ENCODE results near the gene FAM217B.

FAM217B gene, protein sequence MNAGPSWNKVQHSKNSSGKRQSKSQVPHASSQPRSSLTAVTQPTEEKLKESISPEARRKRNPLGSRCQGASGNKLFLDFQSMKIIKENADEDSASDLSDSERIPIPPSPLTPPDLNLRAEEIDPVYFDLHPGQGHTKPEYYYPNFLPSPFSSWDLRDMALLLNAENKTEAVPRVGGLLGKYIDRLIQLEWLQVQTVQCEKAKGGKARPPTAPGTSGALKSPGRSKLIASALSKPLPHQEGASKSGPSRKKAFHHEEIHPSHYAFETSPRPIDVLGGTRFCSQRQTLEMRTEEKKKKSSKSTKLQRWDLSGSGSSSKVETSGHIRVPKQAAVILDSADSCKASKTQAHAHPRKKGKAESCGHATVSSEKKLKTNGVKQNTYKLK

DNA sequence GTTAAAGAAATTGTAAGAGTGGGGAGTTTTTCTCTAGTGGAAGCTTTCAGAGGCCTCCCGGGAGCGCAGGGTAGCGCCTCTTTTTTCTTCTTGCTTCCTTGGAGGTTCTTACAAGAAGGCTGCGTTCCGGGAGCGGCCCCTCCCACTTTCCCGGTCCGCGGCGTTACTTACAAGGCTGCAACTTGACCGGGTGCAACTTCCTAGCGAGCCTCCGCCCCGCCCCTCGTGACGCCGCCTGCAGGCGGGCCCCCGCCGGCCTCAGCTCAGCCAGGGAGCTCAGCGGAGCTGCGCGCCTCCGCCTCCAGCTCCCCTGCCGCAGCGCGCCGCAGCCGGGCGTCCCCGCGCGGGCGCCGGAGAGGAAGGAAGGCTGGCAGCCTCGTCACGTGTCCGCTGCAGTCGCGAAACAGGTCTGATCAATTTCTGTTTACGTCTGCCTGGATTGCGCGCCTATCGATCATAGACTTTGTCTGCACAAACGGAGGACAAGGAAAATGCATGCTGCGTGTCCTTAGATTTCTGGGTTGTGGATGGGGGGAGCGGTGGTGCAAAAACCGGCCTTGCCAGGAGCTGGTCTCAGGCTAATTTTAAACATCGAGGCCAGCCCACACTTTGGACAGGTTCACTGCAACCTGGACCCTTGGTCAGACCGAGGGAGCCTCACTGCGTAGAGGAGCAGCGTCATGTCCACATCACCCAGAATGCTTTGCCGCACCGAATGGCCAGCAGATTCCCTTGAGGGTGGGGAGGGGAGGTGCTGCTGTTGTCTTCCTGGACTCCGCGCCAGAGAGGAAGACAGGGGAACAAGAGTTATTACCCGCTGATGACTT, at the start of gene FAM217B, which contains the start of gene PPP1R3D:
Gene FAM217B, plus strand, starts transcription at position 261 of the 827 bp plus-strand sequence. CDS start 3,555 bp downstream, outside the sequence.
Gene PPP1R3D, minus strand, starts transcription at position 177 of the 827 bp plus-strand sequence. CDS start 374 bp downstream, outside the sequence.
- DNase-seq (ENCODE audit: low read depth in 4 of 4, low spot score in 1 of 4), result peak; percentile 73 to 89 (median 84)

DNA sequence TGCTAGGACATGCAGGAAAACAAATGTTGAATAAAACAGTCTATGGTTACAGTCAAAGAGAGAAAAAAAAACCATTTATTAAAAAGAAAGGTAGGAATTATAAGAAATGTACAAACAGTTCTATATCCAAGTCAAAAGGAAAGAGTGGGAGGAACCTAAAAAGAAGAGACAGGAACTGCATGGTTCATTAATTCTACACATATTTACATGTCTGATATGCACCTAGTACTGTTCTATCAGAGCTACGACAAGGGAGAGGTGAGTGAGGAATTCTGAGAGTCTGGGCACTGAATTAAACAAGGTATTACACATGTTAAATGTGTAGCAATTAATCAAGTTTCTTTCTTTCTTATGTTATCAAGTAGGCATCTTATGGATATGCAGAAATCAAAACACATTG, 48.6 kb upstream of the FAM217B start:
- no peak for DNase-seq (ENCODE audit: low read depth in 4 of 4, low spot score in 1 of 4)

- DNase-seq (ENCODE audit: low read depth in 4 of 4, low spot score in 1 of 4), result no peak
Observed at GRCh38 chr20:59895908-59896307, 44.3 kb upstream of the FAM217B start.

DNA sequence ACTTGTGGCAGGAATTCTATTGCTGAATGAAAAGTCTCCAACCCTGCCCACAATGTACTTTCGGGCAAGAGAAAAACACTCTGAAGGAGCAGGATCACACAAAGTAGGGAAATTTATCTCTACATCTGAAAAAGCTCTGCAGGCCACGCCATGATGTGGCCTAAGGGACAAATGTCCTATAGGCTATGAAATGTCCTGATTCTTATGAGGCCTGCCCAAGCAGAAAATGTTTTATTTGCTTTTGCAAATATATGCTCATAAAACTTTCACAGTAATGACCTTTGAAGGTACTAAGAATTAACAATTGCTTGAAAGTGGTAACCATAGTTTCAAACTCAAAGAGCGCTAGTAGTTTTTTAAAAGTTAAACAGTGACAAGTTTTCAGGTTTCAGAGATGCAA, 37.7 kb upstream of the FAM217B start:
- DNase-seq (ENCODE audit: low read depth in 4 of 4, low spot score in 1 of 4), result no peak

DNA sequence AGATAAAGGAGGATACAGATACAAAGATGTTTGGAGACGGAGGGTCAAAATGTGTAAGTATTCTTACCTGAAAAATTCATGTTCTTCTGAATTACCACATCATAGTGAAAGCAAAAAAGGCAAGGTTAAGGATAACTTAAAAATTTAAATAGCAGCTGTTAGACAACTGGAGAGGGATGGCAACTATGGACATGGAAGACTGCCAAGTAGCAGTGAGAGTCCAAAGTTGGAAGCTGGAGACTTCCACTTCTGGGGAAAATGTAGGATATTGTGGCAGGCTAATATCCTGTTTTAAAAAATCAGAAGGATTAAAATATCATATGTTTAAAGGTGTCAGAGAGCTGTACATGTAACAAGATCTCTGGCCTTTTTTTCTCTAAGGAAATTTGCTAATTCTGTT, 36.6 kb upstream of the FAM217B start:
- no peak for DNase-seq (ENCODE audit: low read depth in 4 of 4, low spot score in 1 of 4)

DNA sequence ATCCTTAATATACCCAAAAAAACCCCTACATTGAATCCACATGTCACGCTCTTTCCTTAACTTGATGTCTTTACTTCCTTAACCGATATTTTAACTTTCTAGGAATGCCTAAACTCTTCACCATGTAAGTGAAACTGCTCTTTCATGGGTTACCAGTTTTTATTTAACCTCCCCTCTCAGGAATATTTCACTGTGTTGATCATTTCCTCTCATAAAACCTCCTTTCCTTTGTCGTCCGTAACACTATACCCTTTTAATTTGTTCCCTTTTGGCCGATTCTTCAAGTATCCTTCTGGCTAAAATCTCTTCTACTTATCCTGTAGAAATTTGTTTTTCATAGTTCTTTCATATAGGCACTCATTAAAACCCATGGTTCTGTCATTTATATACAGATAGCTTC, 31.3 kb upstream of the FAM217B start:
- no peak for DNase-seq (ENCODE audit: low read depth in 4 of 4, low spot score in 1 of 4)

DNA sequence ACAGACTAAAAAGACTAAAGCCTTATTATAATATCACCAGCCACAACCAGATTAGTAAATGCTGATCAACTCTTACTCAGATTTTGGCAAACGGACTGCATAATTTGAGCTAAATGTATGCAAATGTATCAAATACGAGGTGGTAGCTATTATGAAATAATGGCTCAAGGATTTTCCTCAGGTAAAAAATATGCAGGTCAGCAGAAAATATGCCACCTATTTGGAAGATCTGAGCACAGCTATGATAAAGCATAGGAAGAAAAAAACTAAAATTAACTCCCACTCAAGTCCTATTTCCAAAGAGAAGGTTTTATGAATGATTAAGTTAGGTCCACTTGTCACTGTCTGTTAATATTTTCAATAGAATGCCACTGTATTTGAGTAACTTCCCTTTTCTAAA, 29.1 kb upstream of the FAM217B start:
- DNase-seq (ENCODE audit: low read depth in 4 of 4, low spot score in 1 of 4), result no peak

DNA sequence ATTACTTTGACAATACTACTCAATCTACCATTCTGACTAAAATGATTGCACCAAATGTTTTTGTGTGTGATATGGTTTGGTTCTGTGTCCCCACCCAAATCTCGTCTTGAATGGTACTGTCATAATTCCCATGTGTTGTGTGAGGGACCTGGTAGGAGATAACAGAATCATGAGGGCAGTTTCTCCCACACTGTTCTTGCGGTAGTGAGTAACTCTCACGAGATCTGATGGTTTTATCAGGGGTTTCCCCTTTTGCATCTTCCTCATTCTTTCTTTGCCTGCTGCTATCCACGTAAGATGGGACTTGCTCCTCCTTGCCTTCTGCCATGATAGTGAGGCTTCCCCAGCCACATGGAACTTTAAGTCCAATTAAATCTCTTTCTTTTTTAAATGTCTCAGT, 27.6 kb upstream of the FAM217B start:
- no peak for DNase-seq (ENCODE audit: low read depth in 4 of 4, low spot score in 1 of 4)

DNA sequence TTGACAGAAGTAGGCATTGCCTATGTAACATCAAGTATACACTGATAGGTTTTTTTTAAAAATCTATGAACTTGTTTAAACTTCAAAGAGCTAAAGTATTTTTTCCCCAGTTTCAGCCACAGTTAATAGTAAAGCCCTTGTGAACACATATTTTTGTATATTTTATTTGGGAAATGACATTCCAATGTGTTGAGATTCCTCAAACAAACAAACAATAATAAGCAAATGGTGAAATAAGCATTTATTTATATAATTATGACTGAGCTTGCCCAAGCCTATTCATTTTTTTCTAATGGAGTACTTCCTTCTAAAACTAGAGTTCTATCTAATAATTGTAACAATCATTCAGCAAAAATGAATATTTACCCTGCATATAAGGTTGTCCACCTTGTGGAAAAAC, 19.2 kb upstream of the FAM217B start:
- no peak for DNase-seq (ENCODE audit: low read depth in 4 of 4, low spot score in 1 of 4)

GRCh38 chr20:59923514-59923913, 16.7 kb upstream of the FAM217B start:
- no peak for DNase-seq (ENCODE audit: low read depth in 4 of 4, low spot score in 1 of 4)

GRCh38 chr20:59925359-59925758, 14.8 kb upstream of the FAM217B start:
- DNase-seq (ENCODE audit: low read depth in 4 of 4, low spot score in 1 of 4), result no peak

DNA sequence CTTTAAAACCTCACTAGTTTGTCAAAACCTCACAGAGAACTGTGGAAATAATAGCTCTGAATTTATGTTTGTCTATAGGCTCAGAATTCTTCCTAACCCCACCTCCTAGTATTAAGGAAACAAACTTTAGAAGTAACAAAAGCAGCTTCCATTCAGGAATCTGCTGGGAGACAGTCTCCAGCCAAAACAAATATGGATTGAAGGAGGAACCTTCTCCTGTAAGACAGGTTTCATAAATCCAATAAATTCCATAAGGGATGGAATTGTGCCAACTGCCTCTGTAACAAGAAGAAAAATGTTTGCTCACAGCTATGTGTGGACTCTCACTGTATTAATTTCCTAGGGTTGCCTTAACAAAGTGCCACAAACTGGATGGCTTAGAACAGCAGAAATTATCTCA, 14.3 kb upstream of the FAM217B start:
- DNase-seq (ENCODE audit: low read depth in 4 of 4, low spot score in 1 of 4), result no peak

GRCh38 chr20:59931511-59932312, 8.5 kb upstream of the FAM217B start:
- no peak for DNase-seq (ENCODE audit: low read depth in 4 of 4, low spot score in 1 of 4)

GRCh38 chr20:59932616-59933295, 7.4 kb upstream of the FAM217B start:
- no peak for DNase-seq (ENCODE audit: low read depth in 4 of 4, low spot score in 1 of 4)

GRCh38 chr20:59933296-59933848, 6.8 kb upstream of the FAM217B start, which contains the start of gene SYCP2:
Gene SYCP2 (minus strand): TSS chr20:59933637. CDS start chr20:59922413, 11,224 bp downstream.
- peak in 3 of 4 experiments; percentile 30 to 36 (median 34) for DNase-seq (ENCODE audit: low read depth in 4 of 4, low spot score in 1 of 4)

GRCh38 chr20:59933849-59934585, 6.2 kb upstream of the FAM217B start:
- DNase-seq (ENCODE audit: low read depth in 4 of 4, low spot score in 1 of 4), result peak; percentile 54 to 68 (median 62)

DNA sequence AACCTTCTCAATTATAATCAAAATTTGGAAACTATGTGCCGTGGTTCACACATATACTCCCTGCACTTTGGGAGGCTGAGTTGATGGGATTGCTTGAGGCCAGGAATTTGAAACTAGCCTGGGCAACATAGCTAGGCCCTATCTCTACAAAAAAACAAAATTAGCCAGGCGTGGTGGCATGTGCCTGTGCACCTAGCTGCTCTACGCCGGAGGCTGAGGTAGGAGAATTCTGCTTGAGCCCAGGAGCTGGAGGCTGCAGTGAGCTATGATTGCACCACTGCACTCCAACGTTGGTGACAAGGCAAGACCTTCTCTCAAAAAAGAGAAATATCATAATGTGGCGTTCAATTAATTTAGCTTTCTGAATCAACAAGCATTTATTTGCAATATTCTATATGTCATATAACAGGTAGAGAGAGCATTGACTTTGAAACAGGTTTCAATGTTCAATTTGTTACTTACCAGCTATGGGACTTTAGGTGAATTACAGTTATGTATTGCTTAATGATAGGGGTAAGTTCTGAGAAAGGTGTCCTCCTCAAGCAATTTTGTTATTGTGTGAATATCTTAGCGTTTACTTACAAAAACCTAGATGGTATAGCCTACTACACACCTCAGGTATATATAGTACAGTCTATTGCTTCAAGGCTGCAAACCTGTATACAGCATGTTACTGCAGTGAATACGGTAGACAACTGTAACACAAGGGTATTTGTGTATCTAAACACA, 4.6 kb upstream of the FAM217B start:
- DNase-seq (ENCODE audit: low read depth in 4 of 4, low spot score in 1 of 4), result no peak

- no peak for DNase-seq (ENCODE audit: low read depth in 4 of 4, low spot score in 1 of 4)
Observed at GRCh38 chr20:59936409-59936808, 3.8 kb upstream of the FAM217B start.

DNA sequence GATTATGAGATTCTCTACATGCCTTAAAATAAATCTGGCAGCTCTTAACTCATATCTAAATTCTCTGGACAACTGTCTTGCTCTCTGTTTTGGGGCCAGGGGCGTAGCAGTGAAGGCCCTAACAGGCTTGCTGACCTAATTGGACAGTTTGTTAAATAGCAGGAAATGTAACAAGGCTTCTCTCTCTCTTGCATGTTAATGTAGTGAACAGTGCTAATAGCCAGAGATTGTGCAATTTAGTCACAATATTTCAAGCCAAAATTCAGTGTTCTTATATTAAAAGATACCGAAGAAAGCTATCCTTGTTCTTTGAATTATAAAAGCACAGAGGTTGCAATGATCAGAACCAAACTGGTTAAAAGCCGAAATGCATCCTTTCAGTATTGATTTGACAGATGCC, 3.0 kb upstream of the FAM217B start:
- DNase-seq (ENCODE audit: low read depth in 4 of 4, low spot score in 1 of 4), result no peak
